AG20443 (cell line): ENCODE results near the gene NUTM2F.
"Not testable (repeated sequence)": the region's sequence is repeated elsewhere in the genome, so short reads cannot be mapped to it uniquely, and the experiment has no call there.

Source experiments
- DNase-seq: peaks from one replicate; pipeline ENCODE4 v3.0.0; 2012; ENCODE audit warnings: low spot score, mixed read lengths

NUTM2F gene

GRCh38 chr9:94316236-94316635, 12.2 kb downstream of the NUTM2F start:
- not testable (repeated sequence) for DNase-seq

- not testable (repeated sequence) for DNase-seq
Observed at GRCh38 chr9:94315034-94315984, 13.1 kb downstream of the NUTM2F start.

DNA sequence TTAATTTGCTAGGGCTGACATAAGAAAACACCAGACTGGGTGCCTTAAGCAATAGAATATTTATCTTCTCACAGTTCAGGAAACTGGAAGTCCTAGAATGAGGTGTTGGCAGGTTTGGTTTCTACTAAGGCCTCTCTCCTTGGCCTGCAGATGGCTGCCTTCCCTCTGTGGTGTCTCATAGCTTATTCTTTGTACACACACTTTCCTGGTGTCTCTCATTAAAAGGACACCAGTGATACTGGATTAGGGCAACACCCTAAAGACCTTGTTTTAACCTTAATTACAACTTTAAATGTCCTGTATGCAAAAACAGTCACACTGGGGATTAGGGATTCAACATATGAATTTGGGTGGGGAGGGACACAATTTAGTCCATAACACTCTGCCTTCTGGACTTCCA, 25.1 kb downstream of the NUTM2F start:
- DNase-seq: no peak

- DNase-seq: no peak
Observed at GRCh38 chr9:94302426-94302825, 26.0 kb downstream of the NUTM2F start.

DNA sequence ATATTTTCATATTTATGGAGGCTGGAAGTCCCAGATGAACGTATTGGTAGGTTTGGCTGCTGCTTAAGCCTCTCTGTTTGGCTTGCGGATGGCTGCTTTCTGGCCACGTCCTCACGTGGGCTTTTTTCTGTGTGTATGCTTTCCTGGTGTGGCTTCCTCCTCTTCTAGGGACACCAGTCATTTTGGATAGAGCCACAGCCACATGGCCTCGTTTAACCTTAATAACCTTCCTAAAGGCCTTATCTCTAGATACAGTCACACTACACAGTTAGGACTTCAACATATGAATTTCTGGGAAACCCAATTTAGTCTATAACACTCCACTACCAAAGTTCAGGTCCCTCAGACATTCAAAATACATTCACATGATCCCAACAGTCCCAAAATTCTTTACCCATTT, 26.9 kb downstream of the NUTM2F start:
- DNase-seq: no peak

- no peak for DNase-seq
Observed at GRCh38 chr9:94300470-94301301, 27.8 kb downstream of the NUTM2F start.

- no peak for DNase-seq
Observed at GRCh38 chr9:94298949-94299599, 29.4 kb downstream of the NUTM2F start.

- no peak for DNase-seq
Observed at GRCh38 chr9:94289691-94290090, 38.8 kb downstream of the NUTM2F start.

DNA sequence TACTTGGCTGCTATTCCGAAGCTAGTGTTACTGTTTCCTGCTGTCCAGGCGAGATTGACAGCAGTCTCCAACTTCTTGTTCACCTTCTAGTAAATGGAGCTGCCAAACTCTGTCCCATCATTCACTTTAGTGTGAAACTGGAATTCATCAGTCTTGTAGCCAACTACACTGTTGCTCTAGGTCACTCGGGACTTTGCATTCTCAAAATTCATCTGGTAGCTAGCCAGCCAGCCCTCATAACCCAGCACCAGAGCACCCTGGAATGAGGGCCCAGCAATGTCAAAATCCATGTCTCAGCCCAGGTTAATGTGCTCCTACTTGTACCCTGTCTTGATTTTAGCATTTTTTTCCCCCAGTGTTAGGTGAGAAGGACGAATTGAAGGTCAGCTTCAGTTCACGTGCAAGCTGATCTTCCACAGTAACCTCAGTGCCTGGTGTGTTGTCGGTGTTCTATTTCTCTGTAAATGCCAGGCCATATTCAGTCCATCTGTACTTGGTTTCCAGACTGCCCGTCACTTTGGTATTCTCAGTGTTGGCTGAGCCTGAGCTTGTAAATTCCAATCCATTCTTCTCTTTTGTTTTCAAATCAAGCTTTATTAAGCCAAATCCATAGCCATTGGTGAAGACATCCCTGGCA, 40.4 kb downstream of the NUTM2F start:
- no peak for DNase-seq

DNA sequence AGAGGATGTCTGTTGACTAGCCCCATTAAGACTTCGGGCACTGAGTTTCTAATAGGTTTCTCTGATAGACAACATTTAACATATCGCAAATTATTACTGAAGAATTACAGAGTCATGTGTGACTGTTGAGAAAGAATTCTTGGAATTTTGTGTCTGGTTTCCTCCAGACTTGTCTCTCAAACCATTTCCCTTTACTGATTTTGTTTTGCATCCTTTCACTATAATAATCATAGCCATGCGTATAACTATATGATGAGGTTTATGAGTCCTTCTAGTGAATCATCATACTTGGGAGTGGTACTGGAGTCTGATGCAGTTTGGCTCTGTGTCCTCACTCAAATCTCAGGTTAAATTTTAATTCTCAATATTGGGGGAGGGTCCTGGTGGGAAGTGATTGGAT, 42.3 kb downstream of the NUTM2F start:
- no peak for DNase-seq

DNA sequence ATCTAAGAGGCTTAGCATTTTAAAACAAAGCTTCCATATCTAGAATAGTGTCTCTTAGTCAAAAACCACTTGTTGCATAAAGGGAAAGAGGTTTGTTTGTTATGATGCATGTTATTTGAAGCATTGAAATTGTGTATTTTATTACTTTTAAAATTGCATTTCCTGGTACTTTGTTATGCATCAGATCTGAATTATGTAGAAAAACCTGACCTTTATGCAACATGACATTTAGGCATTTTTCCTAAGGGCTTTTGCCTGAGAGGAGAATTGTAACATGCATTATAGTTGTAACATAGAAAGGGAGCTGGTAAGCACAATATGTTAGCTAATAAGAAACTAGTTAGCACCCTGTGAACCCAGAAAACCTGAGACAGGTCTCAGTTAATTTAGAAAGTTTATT, 47.3 kb downstream of the NUTM2F start:
- no peak for DNase-seq

GRCh38 chr9:94280409-94280989, 47.9 kb downstream of the NUTM2F start:
- DNase-seq: no peak

GRCh38 chr9:94277885-94278536, 50.4 kb downstream of the NUTM2F start:
- no peak for DNase-seq

DNA sequence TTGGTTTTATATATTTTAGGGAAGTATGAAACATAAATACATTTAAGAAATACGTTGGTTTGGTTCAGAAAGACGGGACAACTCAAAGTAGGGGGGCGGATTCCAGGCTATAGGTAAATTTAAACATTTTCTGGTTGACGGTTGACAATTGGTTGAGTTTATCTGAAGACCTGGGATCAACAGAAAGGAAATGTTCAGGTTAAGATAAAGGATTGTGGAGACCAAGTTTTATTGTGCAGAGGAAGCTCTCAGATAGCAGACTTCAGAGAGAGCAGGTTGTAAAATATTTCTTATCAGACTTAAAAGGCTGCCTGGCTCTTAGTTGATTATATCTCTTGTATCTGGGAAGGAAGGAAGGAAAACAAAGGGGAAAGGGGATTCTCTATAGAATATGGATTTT, 51.4 kb downstream of the NUTM2F start:
- not testable (repeated sequence) for DNase-seq

- no peak for DNase-seq
Observed at GRCh38 chr9:94270009-94270408, 58.4 kb downstream of the NUTM2F start.

GRCh38 chr9:94269264-94269663, 59.2 kb downstream of the NUTM2F start:
- DNase-seq: no peak
